ENCODE measurements around the gene C9.

- TF ChIP-seq CTCF (IDR thresholded peaks at IDR 0.05), result no peak
- TF ChIP-seq POLR2A (IDR thresholded peaks at IDR 0.05), result no peak
These were observed 3.7 kb downstream of the C9 start for GRCh38 chr5:39360471-39361111.
